Fibroblast of skin of right quadriceps (primary cell): ENCODE data around the gene PLEKHM2.

Source experiments
- DNase-seq: peaks from one replicate; pipeline ENCODE4 v3.0.0-alpha.2; 2013

PLEKHM2 gene

DNA sequence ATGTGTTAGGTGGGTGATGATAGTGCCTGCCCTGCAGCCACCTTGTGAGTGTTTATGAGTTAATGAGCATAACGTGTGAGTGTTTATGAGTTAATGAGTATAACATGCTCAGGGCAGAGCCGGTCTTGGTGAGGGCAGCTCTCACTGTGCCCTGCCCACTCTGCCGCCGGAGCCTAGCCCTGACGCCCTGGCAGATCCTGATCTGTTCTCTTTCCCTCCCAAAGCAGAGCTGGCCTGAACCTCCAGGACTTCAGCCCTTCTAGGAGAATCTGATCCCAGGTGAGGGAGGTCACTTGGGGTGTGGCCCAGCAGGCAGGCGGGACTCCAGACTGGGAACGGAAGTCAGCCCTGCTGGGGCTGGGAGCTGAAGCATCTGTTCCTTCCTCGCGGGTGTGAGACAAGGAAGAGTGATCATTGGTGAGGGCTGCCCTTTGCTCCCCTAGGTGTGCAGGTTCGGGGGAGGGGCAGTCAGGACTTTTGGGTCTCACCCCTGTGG is 80.2 kb downstream of the PLEKHM2 start:
- DNase-seq, result no peak

DNA sequence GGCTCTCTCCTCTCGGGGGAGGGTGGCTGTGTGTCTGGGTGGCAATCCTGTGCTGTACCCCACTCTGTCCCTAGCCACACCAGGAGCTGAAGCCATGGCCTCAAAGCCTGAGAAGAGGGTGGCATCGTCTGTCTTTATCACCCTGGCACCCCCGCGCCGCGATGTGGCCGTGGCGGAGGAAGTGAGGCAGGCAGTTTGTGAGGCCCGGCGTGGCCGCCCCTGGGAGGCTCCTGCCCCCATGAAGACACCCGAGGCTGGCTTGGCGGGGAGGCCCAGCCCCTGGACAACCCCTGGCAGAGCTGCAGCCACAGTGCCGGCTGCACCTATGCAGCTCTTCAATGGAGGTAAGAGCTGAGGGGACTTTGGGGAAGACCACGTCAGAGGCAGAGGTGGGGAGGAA is 80.8 kb downstream of the PLEKHM2 start:
- no peak for DNase-seq

DNA sequence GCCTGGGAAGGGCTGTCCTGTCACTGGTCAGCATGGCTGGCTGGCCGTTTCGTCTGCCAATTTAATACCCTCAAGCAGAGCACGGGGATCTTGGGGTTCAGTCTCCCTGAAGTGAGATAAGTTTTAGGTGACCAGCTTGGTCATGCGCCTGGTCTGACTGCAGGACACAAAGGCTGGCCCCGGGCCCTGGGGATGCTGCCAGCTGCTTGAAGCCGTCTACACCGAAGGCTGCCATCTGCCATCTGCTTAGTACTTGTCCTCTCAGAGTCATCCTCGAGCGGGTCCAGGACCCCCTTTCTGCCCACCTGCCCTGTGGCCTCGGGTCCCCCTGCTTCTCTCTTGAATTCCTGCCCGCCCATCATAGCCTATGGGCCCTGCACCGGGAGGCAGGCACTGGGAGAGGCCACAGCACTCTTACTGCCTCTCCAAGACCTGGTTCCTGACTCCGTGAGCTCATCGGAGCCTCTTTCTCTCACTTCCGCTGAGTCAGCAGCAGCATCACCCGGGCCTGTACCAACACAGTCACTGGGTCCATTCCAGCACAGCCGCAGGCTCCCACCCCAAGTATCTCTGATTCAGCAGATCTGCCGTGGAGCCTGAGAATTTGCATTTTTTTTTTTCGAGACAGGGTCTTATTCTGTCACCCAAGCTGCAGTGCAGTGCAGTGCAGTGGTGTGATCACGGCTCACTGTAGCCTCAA is 81.5 kb downstream of the PLEKHM2 start:
- peak; percentile 32 for DNase-seq

DNA sequence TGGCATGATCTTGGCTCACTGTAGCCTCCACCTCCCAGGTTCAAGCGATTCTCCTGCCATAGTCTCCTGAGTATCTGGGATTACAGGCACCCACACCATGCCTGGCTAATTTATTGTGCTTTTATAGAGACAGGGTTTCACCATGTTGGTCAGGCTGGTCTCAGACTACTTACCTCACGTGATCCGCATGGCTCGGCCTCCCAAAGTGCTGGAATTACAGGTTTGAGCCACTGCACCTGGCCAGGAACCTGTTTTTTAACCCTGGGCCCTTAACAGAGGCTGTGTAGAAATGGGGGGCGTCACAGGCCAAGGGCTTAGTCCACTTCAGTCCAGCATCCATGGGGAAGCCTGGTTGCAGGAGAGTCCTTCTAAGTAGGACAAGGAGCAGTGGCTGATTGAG is 83.8 kb downstream of the PLEKHM2 start:
- DNase-seq, result no peak

DNA sequence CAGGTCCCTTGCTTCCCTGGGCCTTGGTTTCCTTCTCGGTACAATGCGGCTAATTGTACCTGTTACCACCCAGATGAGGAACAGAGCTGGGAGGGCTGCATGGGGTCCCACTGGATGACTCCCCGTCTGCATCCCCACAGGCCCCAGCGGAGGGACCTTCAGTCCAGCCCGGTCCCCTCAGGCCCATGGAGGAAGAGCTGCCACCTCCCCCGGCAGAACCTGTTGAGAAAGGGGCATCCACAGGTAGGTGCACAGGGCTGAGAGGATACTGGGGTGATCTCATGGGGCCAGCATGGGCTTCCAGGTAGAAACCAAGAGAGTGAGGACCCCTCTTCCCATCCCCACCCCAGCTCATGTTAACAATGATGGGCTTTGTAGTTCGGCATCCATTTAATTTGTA is 84.3 kb downstream of the PLEKHM2 start:
- DNase-seq, result no peak

GRCh38 chr1:15770313-15770962 is 86.3 kb downstream of the PLEKHM2 start:
- DNase-seq, result no peak

DNA sequence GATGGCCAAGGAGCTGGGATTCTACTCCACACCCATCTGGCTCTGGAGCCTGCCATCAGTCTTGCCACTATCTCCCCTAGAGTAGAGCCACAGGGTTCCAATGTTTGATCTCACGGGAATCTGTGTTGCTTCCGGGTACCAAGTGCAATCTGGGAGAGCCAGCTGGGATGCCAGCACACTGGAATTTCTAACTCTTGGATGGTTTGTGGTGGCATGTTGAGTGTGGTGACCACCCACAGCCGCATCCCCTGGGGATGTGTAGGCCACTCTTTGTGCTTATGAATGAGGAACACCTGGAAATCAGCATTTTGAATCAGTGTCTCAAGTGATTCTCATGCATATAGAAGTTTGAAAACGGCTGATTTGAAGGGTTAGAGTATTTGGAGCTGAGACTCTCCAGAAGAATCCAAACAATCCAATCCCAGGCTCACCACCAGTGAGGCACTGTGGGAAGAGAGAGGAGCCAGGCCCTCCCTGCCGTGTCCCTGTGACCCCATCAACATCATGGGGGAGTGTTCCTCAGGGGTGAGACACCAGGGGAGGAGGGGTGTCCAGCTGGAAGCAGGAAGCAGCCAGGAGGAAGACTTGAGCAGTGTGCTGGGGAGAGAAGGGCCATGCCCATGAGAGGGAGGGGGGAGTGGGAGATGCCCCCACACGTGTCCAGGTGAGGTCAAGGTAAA is 87.9 kb downstream of the PLEKHM2 start:
- no peak for DNase-seq

DNA sequence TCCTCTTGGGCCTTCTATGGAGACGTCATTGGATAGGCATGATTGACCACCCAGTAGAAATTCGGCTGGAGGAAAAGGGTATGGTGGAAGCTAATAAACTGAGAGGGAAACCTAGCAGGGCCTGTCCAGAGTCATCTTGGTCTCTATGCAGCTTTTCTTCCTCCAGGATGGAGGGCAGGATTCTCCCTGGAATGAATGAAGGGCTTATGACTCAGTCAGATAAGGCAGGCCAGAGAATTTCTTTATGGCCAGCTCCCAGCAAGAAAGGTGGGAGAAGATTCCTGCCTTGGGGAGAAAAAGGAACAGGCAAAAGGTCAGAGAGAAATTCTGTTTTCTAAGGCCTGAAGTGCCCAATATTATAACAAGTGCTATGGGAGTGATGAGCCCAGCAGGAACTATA is 91.6 kb downstream of the PLEKHM2 start:
- no peak for DNase-seq

DNA sequence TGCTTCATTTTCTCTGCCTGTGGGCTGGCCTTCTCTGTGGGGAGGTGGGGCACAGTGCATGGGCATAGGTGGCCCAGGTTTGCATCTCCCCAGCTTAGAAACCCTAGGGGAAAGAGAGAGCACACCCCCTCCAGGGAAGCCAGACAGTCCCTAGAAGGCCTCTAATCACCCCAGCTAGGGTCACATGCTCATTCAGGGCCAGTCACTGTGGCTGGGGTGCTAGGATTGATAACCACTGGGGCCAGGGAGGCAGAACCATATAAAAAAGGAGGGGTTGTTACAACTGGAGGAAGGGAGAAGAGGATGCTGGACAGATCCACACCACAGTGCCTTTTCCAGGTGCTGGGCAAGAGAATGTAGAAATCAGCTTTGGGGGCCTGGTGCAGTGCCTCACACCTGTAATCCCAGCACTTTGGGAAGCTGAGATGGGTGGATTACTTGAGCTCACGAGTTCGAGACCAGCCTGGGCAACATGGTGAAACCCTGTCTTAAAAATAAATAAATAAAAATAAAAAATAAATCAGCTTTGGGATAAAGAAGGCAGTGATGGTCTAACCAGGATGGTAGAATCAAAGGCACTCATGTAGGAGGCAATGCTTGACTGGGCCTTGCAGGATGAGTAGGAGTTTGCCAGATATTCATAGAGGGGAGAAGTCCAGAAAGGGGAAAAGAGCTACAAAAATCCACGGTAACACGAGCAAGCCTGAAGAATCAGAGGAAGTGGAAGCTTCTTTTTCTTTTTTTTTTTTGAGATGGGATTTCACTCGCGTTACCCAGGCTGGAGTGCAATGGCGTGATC is 94.0 kb downstream of the PLEKHM2 start:
- DNase-seq, result no peak
